MM.1S (cell line): ENCODE results near the gene CDYL.

Experiments
- CTCF ChIP-seq: fragments of 300-600 bp; sonication (generic); IDR thresholded peaks from 2 replicates; pipeline ENCODE4 v1.5.1; 2016; ENCODE audit warnings: antibody characterized with exemption, low read length, mixed read lengths
- EZH2phosphoT487 ChIP-seq: fragments of 300-600 bp; sonication (generic); IDR thresholded peaks from 2 replicates; pipeline ENCODE4 v1.6.1; 2018; ENCODE audit warnings: antibody characterized with exemption, low read length

GRCh38 chr6:4760773-4761172 lies 15.4 kb upstream of the CDYL start:
- TF ChIP-seq CTCF (no peak), EZH2phosphoT487 (no peak)
